HCT116 (cell line): ENCODE measurements around the gene TMTC2. TPM values are rescaled to one million over a fixed set of nuclear protein-coding genes. Genes with fewer than 3 reads are reported as not detected.

Experiments used
- ATAC-seq: fragments of 200-7000 bp; cut with Tn5 transposase; 2 replicates; pipeline ENCODE4 v1.9.1; 2020; ENCODE audit warnings: mild to moderate bottlenecking, moderate library complexity
- BruUV-seq: library from RNA; stranded (reverse); fragments of 400-500 nt; replicated peaks from 2 replicates; lab custom pipeline; 2021; lab: Mats Ljungman, UMichigan
- CTCF ChIA-PET: fragments of 300-600 bp; sonication (Branson Sonifier 250); formaldehyde crosslinking; loops from one replicate; lab custom pipeline; 2021; ENCODE audit warnings: antibody characterized with exemption; lab: Charles Lee
- POLR2A ChIA-PET: fragments of 300-600, 350-600 bp; sonication (Branson Sonifier 250); formaldehyde crosslinking; loops from one replicate; lab custom pipeline; 2021; ENCODE audit warnings: antibody characterized with exemption; lab: Charles Lee
- RAD21 ChIA-PET, 2 experiments: fragments of 300-600 bp; sonication (Branson Sonifier 250); formaldehyde crosslinking; loops; one replicate each; lab custom pipeline; 2023; ENCODE audit warnings: low total read pairs in 2 of 2; ENCODE audit not compliant: uncharacterized antibody in 2 of 2, unreplicated experiment in 2 of 2, low non-redundant PET in 1 of 2; lab: Charles Lee
- DNase-seq: peaks from one replicate; pipeline ENCODE4 v3.0.0-alpha.2; 2010; ENCODE audit warnings: low read depth, low spot score
- H2AFZ ChIP-seq: fragments of 200-600 bp; shearing (Covaris generic), sonication (generic); 2 replicates; pipeline ENCODE4 v1.6.1; 2017; ENCODE audit warnings: low read depth, mixed run types, mixed read lengths, antibody characterized with exemption, low read length; ENCODE audit not compliant: poor library complexity, severe bottlenecking
- H3K27ac ChIP-seq: 2 replicates; pipeline ENCODE4 v1.5.1; 2012; ENCODE audit warnings: low read depth, low read length
- H3K27me3 ChIP-seq: fragments of 200-600 bp; sonication (generic); 2 replicates; pipeline ENCODE4 v1.6.1; 2016; ENCODE audit warnings: mixed run types, low read length, mixed read lengths; ENCODE audit not compliant: insufficient read depth
- H3K36me3 ChIP-seq, 2 experiments: fragments of 200-500 bp in 1 of 2; fragments of 200-600 bp in 1 of 2; sonication (Bioruptor generic) in 1 of 2; sonication (generic) in 1 of 2; 2 replicates each; pipeline versions ENCODE4 v1.5.1 to v1.6.1; 2014 to 2016; ENCODE audit warnings: low read length in 2 of 2, inconsistent platforms in 1 of 2, mixed read lengths in 1 of 2, mixed run types in 1 of 2; ENCODE audit not compliant: insufficient read depth in 2 of 2, control insufficient read depth in 1 of 2
- H3K4me1 ChIP-seq, 2 experiments: fragments of 200-600 bp in 1 of 2; sonication (generic) in 1 of 2; 2 replicates each; pipeline versions ENCODE4 v1.5.1 to v1.6.1; 2012 to 2017; ENCODE audit warnings: low read length in 2 of 2, inconsistent platforms in 1 of 2, mild to moderate bottlenecking in 1 of 2, mixed read lengths in 1 of 2, mixed run types in 1 of 2, moderate library complexity in 1 of 2; ENCODE audit not compliant: insufficient read depth in 2 of 2, control insufficient read depth in 1 of 2
- H3K4me2 ChIP-seq: fragments of 200-600 bp; sonication (generic); 2 replicates; pipeline ENCODE4 v1.6.1; 2017; ENCODE audit warnings: mixed run types, low read length, mixed read lengths
- H3K4me3 ChIP-seq, 2 experiments: fragments of 200-600 bp in 1 of 2; sonication (generic) in 1 of 2; replicated peaks in 1 of 2; 2 replicates each; pipeline ENCODE4 v1.5.1; 2011 to 2016; ENCODE audit warnings: low read length in 2 of 2, control low read depth in 1 of 2, low read depth in 1 of 2, mild to moderate bottlenecking in 1 of 2, mixed read lengths in 1 of 2, mixed run types in 1 of 2
- H3K79me2 ChIP-seq: fragments of 200-600 bp; sonication (generic); 2 replicates; pipeline ENCODE4 v1.6.1; 2017; ENCODE audit warnings: mild to moderate bottlenecking, mixed run types, low read length, moderate library complexity, mixed read lengths; ENCODE audit not compliant: insufficient read depth
- H3K9ac ChIP-seq: fragments of 200-600 bp; sonication (generic); 2 replicates; pipeline ENCODE4 v1.6.1; 2016; ENCODE audit warnings: low read length, mixed read lengths
- H3K9me2 ChIP-seq: fragments of 200-600 bp; sonication (generic), shearing (Covaris generic); 2 replicates; pipeline ENCODE4 v1.6.1; 2017; ENCODE audit warnings: mixed run types, mild to moderate bottlenecking, moderate library complexity; ENCODE audit not compliant: insufficient read depth
- H3K9me3 ChIP-seq, 2 experiments: fragments of 200-500 bp in 1 of 2; fragments of 200-600 bp in 1 of 2; sonication (Bioruptor generic) in 1 of 2; sonication (generic) in 1 of 2; 2 replicates each; pipeline ENCODE4 v1.6.1; 2014 to 2017; ENCODE audit warnings: low read length in 2 of 2, mixed read lengths in 2 of 2, inconsistent platforms in 1 of 2, low read depth in 1 of 2, mild to moderate bottlenecking in 1 of 2, mixed run types in 1 of 2, moderate library complexity in 1 of 2; ENCODE audit not compliant: control insufficient read depth in 1 of 2, insufficient read depth in 1 of 2
- H4K20me1 ChIP-seq: fragments of 200-600 bp; sonication (generic), shearing (Covaris generic); 2 replicates; pipeline ENCODE4 v1.6.1; 2017; ENCODE audit warnings: mixed run types, mild to moderate bottlenecking, moderate library complexity; ENCODE audit not compliant: insufficient read depth
- CBX3 ChIP-seq: IDR thresholded peaks from 2 replicates; pipeline ENCODE4 v1.6.1; 2012; ENCODE audit warnings: low read depth
- ELF1 ChIP-seq: IDR thresholded peaks from 2 replicates; pipeline ENCODE4 v1.6.1; 2012; ENCODE audit warnings: low read depth, borderline replicate concordance
- EZH2 ChIP-seq: fragments of 200-600 bp; sonication (generic); IDR thresholded peaks from 2 replicates; pipeline ENCODE4 v1.6.1; 2017; ENCODE audit warnings: antibody characterized with exemption, mixed run types
- EZH2phosphoT487 ChIP-seq: fragments of 200-600 bp; IDR thresholded peaks from 2 replicates; pipeline ENCODE4 v1.6.1; 2018; ENCODE audit warnings: antibody characterized with exemption, borderline replicate concordance
- FOSL1 ChIP-seq: IDR thresholded peaks from 2 replicates; pipeline ENCODE4 v1.6.1; 2012; ENCODE audit warnings: low read depth
- JUND ChIP-seq: IDR thresholded peaks from 2 replicates; pipeline ENCODE4 v1.6.1; 2012
- POLR2AphosphoS5 ChIP-seq: IDR thresholded peaks from 2 replicates; pipeline ENCODE4 v1.6.1; 2011; ENCODE audit warnings: mild to moderate bottlenecking, low read depth, low read length, moderate library complexity
- RAD21 ChIP-seq: IDR thresholded peaks from 2 replicates; pipeline ENCODE4 v1.6.1; 2012; ENCODE audit warnings: low read depth, mild to moderate bottlenecking
- SIN3A ChIP-seq: IDR thresholded peaks from 2 replicates; pipeline ENCODE4 v1.6.1; 2012; ENCODE audit warnings: low read depth
- SP1 ChIP-seq: IDR thresholded peaks from 2 replicates; pipeline ENCODE4 v1.6.1; 2012; ENCODE audit warnings: low read depth
- TCF7L2 ChIP-seq: IDR thresholded peaks from 2 replicates; pipeline ENCODE4 v1.7.0; 2011; ENCODE audit warnings: borderline replicate concordance, inconsistent platforms; ENCODE audit not compliant: insufficient read depth, insufficient read length; ENCODE audit errors: extremely low read depth
- YY1 ChIP-seq: IDR thresholded peaks from 2 replicates; pipeline ENCODE4 v1.6.1; 2011; ENCODE audit warnings: low read length, low read depth, moderate library complexity, mild to moderate bottlenecking; ENCODE audit not compliant: insufficient replicate concordance; ENCODE audit errors: extremely low read depth
- ZFX ChIP-seq: fragments of 450-650 bp; IDR thresholded peaks from 2 replicates; pipeline ENCODE4 v1.6.1; 2017
- ZNF274 ChIP-seq: fragments of 200-500 bp; sonication (Bioruptor generic); IDR thresholded peaks from 2 replicates; pipeline ENCODE4 v1.6.1; 2014; ENCODE audit warnings: mild to moderate bottlenecking, low read depth, low read length, inconsistent platforms
- intact Hi-C: fragments of 100-400 bp; cut with micrococcal nuclease; formaldehyde crosslinking; loops from 2 replicates; pipeline ENCODE4 v1.10.0; 2022
- total RNA-seq: library from RNA; stranded (reverse); gene quantifications from one replicate; pipeline ENCODE4 v1.2.1, GENCODE V29; 2021; ENCODE audit not compliant: unreplicated experiment
- TF ChIP-seq, protein P1 (sequence below): IDR thresholded peaks from 2 replicates; pipeline ENCODE4 v1.6.1; 2012
- TF ChIP-seq, protein P2 (sequence below): IDR thresholded peaks from 2 replicates; pipeline ENCODE4 v1.6.1; 2012; ENCODE audit warnings: low read depth
- TF ChIP-seq, protein P3 (sequence below): IDR thresholded peaks from 2 replicates; pipeline ENCODE4 v1.6.1; 2011; ENCODE audit warnings: mild to moderate bottlenecking, low read length, moderate library complexity; ENCODE audit not compliant: insufficient replicate concordance; ENCODE audit errors: extremely low read depth

Gene TMTC2
- total RNA-seq, 1 experiment from 2014 or later, result 11.5 TPM

DNA sequence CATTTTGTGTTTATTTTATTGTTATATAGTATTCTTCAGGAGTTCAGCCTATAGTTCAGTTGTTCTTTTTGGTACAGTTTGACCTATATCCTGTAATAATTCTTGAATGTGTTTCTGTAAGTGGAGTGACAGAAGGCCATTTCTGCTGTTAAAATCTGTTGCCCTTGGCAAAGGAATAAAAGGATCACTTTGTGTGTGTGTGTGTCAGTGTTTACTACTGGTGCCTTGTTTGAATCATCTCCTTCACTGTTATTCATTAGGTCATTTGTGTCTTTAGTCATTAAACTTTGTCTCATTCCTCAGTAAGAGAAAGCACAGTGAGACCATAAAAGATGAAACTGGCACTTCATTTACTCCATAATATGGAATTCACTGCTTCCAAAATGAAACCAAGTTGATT, 130.7 kb downstream of the TMTC2 start:
- ATAC-seq, result no peak
- POLR2A ChIA-PET, result no interaction called here

More for the DNA sequence above, 130.7 kb downstream of the TMTC2 start:
- ChIA-PET CTCF (no interaction called here), RAD21 (no interaction called here)
- no peaks in the 10 kb centered on the region for H3K79me2 ChIP-seq
- no peaks in the 10 kb centered on the region for H3K9me3 ChIP-seq
- no peak overlapping the region for H3K4me2 ChIP-seq
- no peaks in the 10 kb centered on the region for H3K9me2 ChIP-seq
- H3K27ac ChIP-seq, result no peak overlapping the region
- no peak overlapping the region for H2AFZ ChIP-seq
- no peak overlapping the region for H3K4me3 ChIP-seq
- no peak overlapping the region for H3K9ac ChIP-seq
- no peaks in the 10 kb centered on the region for H4K20me1 ChIP-seq
- intact Hi-C loops, result no loop called here
- no TSS peak for BruUV-seq
- H3K27me3 ChIP-seq, result no peaks in the 10 kb centered on the region
- DNase-seq, result no peak
- no peak for TF ChIP-seq EZH2phosphoT487
- no peak for TF ChIP-seq YY1
- TF ChIP-seq SIN3A, result no peak
- TF ChIP-seq EZH2, result no peak
- no peak for TF ChIP-seq ZFX
- TF ChIP-seq, protein P1, sequence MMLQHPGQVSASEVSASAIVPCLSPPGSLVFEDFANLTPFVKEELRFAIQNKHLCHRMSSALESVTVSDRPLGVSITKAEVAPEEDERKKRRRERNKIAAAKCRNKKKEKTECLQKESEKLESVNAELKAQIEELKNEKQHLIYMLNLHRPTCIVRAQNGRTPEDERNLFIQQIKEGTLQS, result no peak
- TF ChIP-seq CBX3, result no peak
- TF ChIP-seq, protein P2, sequence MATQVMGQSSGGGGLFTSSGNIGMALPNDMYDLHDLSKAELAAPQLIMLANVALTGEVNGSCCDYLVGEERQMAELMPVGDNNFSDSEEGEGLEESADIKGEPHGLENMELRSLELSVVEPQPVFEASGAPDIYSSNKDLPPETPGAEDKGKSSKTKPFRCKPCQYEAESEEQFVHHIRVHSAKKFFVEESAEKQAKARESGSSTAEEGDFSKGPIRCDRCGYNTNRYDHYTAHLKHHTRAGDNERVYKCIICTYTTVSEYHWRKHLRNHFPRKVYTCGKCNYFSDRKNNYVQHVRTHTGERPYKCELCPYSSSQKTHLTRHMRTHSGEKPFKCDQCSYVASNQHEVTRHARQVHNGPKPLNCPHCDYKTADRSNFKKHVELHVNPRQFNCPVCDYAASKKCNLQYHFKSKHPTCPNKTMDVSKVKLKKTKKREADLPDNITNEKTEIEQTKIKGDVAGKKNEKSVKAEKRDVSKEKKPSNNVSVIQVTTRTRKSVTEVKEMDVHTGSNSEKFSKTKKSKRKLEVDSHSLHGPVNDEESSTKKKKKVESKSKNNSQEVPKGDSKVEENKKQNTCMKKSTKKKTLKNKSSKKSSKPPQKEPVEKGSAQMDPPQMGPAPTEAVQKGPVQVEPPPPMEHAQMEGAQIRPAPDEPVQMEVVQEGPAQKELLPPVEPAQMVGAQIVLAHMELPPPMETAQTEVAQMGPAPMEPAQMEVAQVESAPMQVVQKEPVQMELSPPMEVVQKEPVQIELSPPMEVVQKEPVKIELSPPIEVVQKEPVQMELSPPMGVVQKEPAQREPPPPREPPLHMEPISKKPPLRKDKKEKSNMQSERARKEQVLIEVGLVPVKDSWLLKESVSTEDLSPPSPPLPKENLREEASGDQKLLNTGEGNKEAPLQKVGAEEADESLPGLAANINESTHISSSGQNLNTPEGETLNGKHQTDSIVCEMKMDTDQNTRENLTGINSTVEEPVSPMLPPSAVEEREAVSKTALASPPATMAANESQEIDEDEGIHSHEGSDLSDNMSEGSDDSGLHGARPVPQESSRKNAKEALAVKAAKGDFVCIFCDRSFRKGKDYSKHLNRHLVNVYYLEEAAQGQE, result no peak
- no peak for TF ChIP-seq TCF7L2
- no peak for TF ChIP-seq POLR2AphosphoS5
- TF ChIP-seq JUND, result no peak
- no peak for TF ChIP-seq ELF1
- no peak for TF ChIP-seq FOSL1
- no peak for TF ChIP-seq RAD21
- no peak for TF ChIP-seq SP1
- TF ChIP-seq, protein P3, sequence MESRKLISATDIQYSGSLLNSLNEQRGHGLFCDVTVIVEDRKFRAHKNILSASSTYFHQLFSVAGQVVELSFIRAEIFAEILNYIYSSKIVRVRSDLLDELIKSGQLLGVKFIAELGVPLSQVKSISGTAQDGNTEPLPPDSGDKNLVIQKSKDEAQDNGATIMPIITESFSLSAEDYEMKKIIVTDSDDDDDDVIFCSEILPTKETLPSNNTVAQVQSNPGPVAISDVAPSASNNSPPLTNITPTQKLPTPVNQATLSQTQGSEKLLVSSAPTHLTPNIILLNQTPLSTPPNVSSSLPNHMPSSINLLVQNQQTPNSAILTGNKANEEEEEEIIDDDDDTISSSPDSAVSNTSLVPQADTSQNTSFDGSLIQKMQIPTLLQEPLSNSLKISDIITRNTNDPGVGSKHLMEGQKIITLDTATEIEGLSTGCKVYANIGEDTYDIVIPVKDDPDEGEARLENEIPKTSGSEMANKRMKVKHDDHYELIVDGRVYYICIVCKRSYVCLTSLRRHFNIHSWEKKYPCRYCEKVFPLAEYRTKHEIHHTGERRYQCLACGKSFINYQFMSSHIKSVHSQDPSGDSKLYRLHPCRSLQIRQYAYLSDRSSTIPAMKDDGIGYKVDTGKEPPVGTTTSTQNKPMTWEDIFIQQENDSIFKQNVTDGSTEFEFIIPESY, result no peak
- TF ChIP-seq ZNF274, result no peak
- H3K4me1 ChIP-seq, result no peaks in the 10 kb centered on the region
- no peaks in the 10 kb centered on the region for H3K36me3 ChIP-seq
